H1 (cell line): ENCODE results near the gene RPUSD2. TPM values are rescaled to one million over a fixed set of nuclear protein-coding genes. Genes with fewer than 3 reads are reported as not detected.

ENCODE experiments used
- CTCF ChIA-PET: fragments of 300-600 bp; sonication (Branson Sonifier 250); formaldehyde crosslinking; loops from one replicate; lab custom pipeline; 2021; ENCODE audit not compliant: partially characterized antibody; lab: Charles Lee
- POLR2A ChIA-PET: fragments of 300-600 bp; sonication (Branson Sonifier 250); formaldehyde crosslinking; loops from one replicate; lab custom pipeline; 2021; ENCODE audit warnings: inconsistent platforms; ENCODE audit not compliant: partially characterized antibody; lab: Charles Lee
- DNase-seq, 2 experiments: peaks; one replicate each; pipeline versions ENCODE4 v3.0.0 to v3.0.0-alpha.2; 2010 to 2022; ENCODE audit warnings: low spot score in 2 of 2, low read depth in 1 of 2, mixed read lengths in 1 of 2
- FAIRE-seq: peaks from 2 replicates; lab custom pipeline; 2011; peaks lifted over from hg19 to GRCh38; lab: Jason Lieb, UNC
- H2AFZ ChIP-seq: 2 replicates; pipeline ENCODE4 v1.8.1; 2012; ENCODE audit warnings: low read length, inconsistent platforms
- H2AK5ac ChIP-seq: 2 replicates; pipeline ENCODE4 v1.6.1; 2013; ENCODE audit warnings: low read depth, low read length
- H2BK120ac ChIP-seq: replicated peaks from 2 replicates; pipeline ENCODE3; 2013; ENCODE audit warnings: low read depth, low read length, inconsistent platforms
- H2BK12ac ChIP-seq: 2 replicates; pipeline ENCODE4 v1.6.1; 2013; ENCODE audit warnings: low read depth, low read length
- H2BK15ac ChIP-seq: 2 replicates; pipeline ENCODE4 v1.6.1; 2013; ENCODE audit warnings: low read length
- H2BK20ac ChIP-seq: 2 replicates; pipeline ENCODE4 v1.6.1; 2013; ENCODE audit warnings: low read length
- H2BK5ac ChIP-seq: 2 replicates; pipeline ENCODE4 v1.6.1; 2013; ENCODE audit warnings: low read depth, low read length
- H3K14ac ChIP-seq: 2 replicates; pipeline ENCODE4 v1.6.1; 2013; ENCODE audit warnings: inconsistent platforms; ENCODE audit not compliant: insufficient read length
- H3K18ac ChIP-seq: 2 replicates; pipeline ENCODE4 v1.6.1; 2013; ENCODE audit warnings: low read length; ENCODE audit errors: extremely low read depth
- H3K23ac ChIP-seq: 2 replicates; pipeline ENCODE4 v1.6.1; 2013; ENCODE audit warnings: inconsistent platforms; ENCODE audit not compliant: insufficient read length
- H3K23me2 ChIP-seq: 2 replicates; pipeline ENCODE4 v1.6.1; 2013; ENCODE audit warnings: low read depth, low read length
- H3K27ac ChIP-seq: 2 replicates; pipeline ENCODE4 v1.6.1; 2011; ENCODE audit warnings: low read depth, low read length, inconsistent platforms
- H3K27me3 ChIP-seq, 4 experiments: replicated peaks in 1 of 4; 1 replicate in 1 of 4; 2 replicates in 3 of 4; pipeline versions ENCODE4 v1.6.1 to v1.8.1; 2011 to 2013; ENCODE audit warnings: low read length in 3 of 4, mild to moderate bottlenecking in 3 of 4, inconsistent platforms in 2 of 4, mixed read lengths in 2 of 4, moderate library complexity in 1 of 4; ENCODE audit not compliant: control insufficient read depth in 3 of 4, insufficient read depth in 3 of 4; ENCODE audit errors: extremely low read depth in 1 of 4
- H3K36me3 ChIP-seq, 4 experiments: 2 replicates each; pipeline versions ENCODE4 v1.6.1 to v1.8.1; 2011 to 2013; ENCODE audit warnings: mild to moderate bottlenecking in 4 of 4, low read length in 3 of 4, moderate library complexity in 2 of 4, control low read depth in 1 of 4, inconsistent platforms in 1 of 4; ENCODE audit not compliant: insufficient read depth in 4 of 4, control insufficient read depth in 2 of 4
- H3K4ac ChIP-seq: replicated peaks from 2 replicates; pipeline ENCODE3; 2013; ENCODE audit warnings: low read length, low read depth, mixed read lengths, inconsistent platforms; ENCODE audit not compliant: insufficient read length
- H3K4me1 ChIP-seq, 4 experiments: replicated peaks in 1 of 4; 1 replicate in 1 of 4; 2 replicates in 3 of 4; pipeline versions ENCODE4 v1.6.1 to v1.8.1; 2011 to 2013; ENCODE audit warnings: low read length in 3 of 4, inconsistent platforms in 2 of 4, mixed read lengths in 1 of 4; ENCODE audit not compliant: insufficient read depth in 4 of 4, control insufficient read depth in 3 of 4
- H3K4me2 ChIP-seq, 2 experiments: 2 replicates each; pipeline versions ENCODE4 v1.6.1 to v1.8.1; 2011 to 2013; ENCODE audit warnings: low read depth in 2 of 2, low read length in 2 of 2, control low read depth in 1 of 2, inconsistent platforms in 1 of 2, mild to moderate bottlenecking in 1 of 2; ENCODE audit not compliant: insufficient read depth in 1 of 2
- H3K4me3 ChIP-seq, 4 experiments: fragments of 200-600, 300-600 bp in 1 of 4; sonication (generic), shearing (Covaris generic), sonication (Bioruptor Twin) in 1 of 4; 2 replicates each; pipeline versions ENCODE4 v1.5.1 to v1.8.1; 2011 to 2016; ENCODE audit warnings: low read length in 4 of 4, low read depth in 3 of 4, control low read depth in 2 of 4, inconsistent platforms in 2 of 4, mild to moderate bottlenecking in 2 of 4, mixed read lengths in 1 of 4, moderate library complexity in 1 of 4; ENCODE audit not compliant: insufficient read depth in 2 of 4; ENCODE audit errors: extremely low read depth in 1 of 4
- H3K56ac ChIP-seq: replicated peaks from 2 replicates; pipeline ENCODE3; 2013; ENCODE audit warnings: low read depth, mild to moderate bottlenecking, mixed read lengths, low read length, inconsistent platforms; ENCODE audit not compliant: insufficient read length
- H3K79me1 ChIP-seq: 2 replicates; pipeline ENCODE4 v1.6.1; 2013; ENCODE audit warnings: low read depth, low read length, control low read depth
- H3K79me2 ChIP-seq, 2 experiments: 2 replicates each; pipeline versions ENCODE4 v1.6.1 to v1.8.1; 2012 to 2013; ENCODE audit warnings: low read length in 2 of 2, mild to moderate bottlenecking in 2 of 2, inconsistent platforms in 1 of 2; ENCODE audit not compliant: insufficient read depth in 2 of 2, control insufficient read depth in 1 of 2
- H3K9ac ChIP-seq, 4 experiments: replicated peaks in 1 of 4; 1 replicate in 1 of 4; 2 replicates in 3 of 4; pipeline versions ENCODE4 v1.6.1 to v1.8.1; 2011 to 2013; ENCODE audit warnings: low read depth in 3 of 4, low read length in 3 of 4, control low read depth in 2 of 4, mild to moderate bottlenecking in 2 of 4, moderate library complexity in 2 of 4, inconsistent platforms in 1 of 4; ENCODE audit errors: extremely low read depth in 1 of 4
- H3K9me3 ChIP-seq, 2 experiments: 2 replicates each; pipeline versions ENCODE4 v1.6.1 to v1.8.1; 2012 to 2013; ENCODE audit warnings: mild to moderate bottlenecking in 2 of 2, moderate library complexity in 2 of 2, control low read depth in 1 of 2, inconsistent platforms in 1 of 2, low read depth in 1 of 2, low read length in 1 of 2, mixed read lengths in 1 of 2; ENCODE audit not compliant: insufficient read depth in 2 of 2
- H4K20me1 ChIP-seq, 2 experiments: replicated peaks in 1 of 2; 2 replicates each; pipeline versions ENCODE3 to v1.8.1; 2011 to 2013; ENCODE audit warnings: inconsistent platforms in 2 of 2, low read length in 2 of 2, mild to moderate bottlenecking in 1 of 2; ENCODE audit not compliant: insufficient read depth in 2 of 2, control insufficient read depth in 1 of 2
- H4K5ac ChIP-seq: 2 replicates; pipeline ENCODE4 v1.6.1; 2013; ENCODE audit warnings: low read length, low read depth, mixed read lengths, inconsistent platforms; ENCODE audit not compliant: insufficient read length
- H4K8ac ChIP-seq: 2 replicates; pipeline ENCODE4 v1.8.0; 2013; ENCODE audit warnings: mild to moderate bottlenecking, moderate library complexity, low read length, inconsistent platforms; ENCODE audit not compliant: insufficient read depth; ENCODE audit errors: extremely low read depth
- H4K91ac ChIP-seq: replicated peaks from 2 replicates; pipeline ENCODE3; 2013; ENCODE audit warnings: low read length, mixed read lengths, inconsistent platforms; ENCODE audit not compliant: insufficient read length
- ASH2L ChIP-seq: fragments of 200-600, 300-600 bp; sonication (generic); IDR thresholded peaks from one replicate; pipeline ENCODE4 v1.7.1; 2017; ENCODE audit warnings: low read length
- BACH1 ChIP-seq: IDR thresholded peaks from 2 replicates; pipeline ENCODE4 v1.6.1; 2012; ENCODE audit warnings: low read length, improper control_type of control experiment
- POLR2AphosphoS5 ChIP-seq: IDR thresholded peaks from 2 replicates; pipeline ENCODE4 v1.6.1; 2011; ENCODE audit warnings: low read depth, low read length
- TBP ChIP-seq: IDR thresholded peaks from 2 replicates; pipeline ENCODE4 v1.6.1; 2011; ENCODE audit warnings: low read depth, low read length, improper control_type of control experiment
- WGBS, 2 experiments: shearing (Covaris generic) in 1 of 2; methylation state at CpG; one replicate each; pipeline versions ENCODE4 v1.1.6 to v1.1.7; 2013 to 2015; ENCODE audit warnings: low lambda C conversion rate in 2 of 2, mixed read lengths in 2 of 2, inconsistent platforms in 1 of 2, low coverage in 1 of 2, missing lambda C conversion rate in 1 of 2; ENCODE audit not compliant: insufficient replicate concordance in 2 of 2, insufficient coverage in 1 of 2, insufficient read length in 1 of 2; ENCODE audit errors: extremely low coverage in 1 of 2, missing lambda C conversion rate in 1 of 2; 5-methylcytosine and 5-hydroxymethylcytosine counted together
- polyA plus RNA-seq, 7 experiments: library from polyadenylated mRNA; depleted of rRNA in 3 of 7; stranded (reverse) in 5 of 7; unstranded in 2 of 7; fragments of >200 nt in 5 of 7; fragments of 200-250 nt in 2 of 7; gene quantifications; 1 replicate in 5 of 7; 2 replicates in 1 of 7; 4 replicates in 1 of 7; pipeline versions ENCODE4 v1.2.1 to v1.2.3, GENCODE V29; 2011 to 2013; ENCODE audit warnings: missing spikeins in 2 of 7, mixed read lengths in 2 of 7
- total RNA-seq: library from RNA; stranded (reverse); fragmentation: NEBNext Ultra II Directional; extraction: Animal tissue kit (Norgen Biotek cat#: 25700); gene quantifications from 2 replicates; pipeline ENCODE4 v1.2.1, GENCODE V29; 2021
- TF ChIP-seq, protein P1 (sequence below): IDR thresholded peaks from 2 replicates; pipeline ENCODE4 v1.6.1; 2012; ENCODE audit warnings: inconsistent platforms

The RPUSD2 gene
- total and polyA plus RNA-seq, 2 of the 8 experiments (the other 6 are each of a cell fraction or from before 2014, with no cell fraction given), result 14.5 to 28.5 TPM

DNA sequence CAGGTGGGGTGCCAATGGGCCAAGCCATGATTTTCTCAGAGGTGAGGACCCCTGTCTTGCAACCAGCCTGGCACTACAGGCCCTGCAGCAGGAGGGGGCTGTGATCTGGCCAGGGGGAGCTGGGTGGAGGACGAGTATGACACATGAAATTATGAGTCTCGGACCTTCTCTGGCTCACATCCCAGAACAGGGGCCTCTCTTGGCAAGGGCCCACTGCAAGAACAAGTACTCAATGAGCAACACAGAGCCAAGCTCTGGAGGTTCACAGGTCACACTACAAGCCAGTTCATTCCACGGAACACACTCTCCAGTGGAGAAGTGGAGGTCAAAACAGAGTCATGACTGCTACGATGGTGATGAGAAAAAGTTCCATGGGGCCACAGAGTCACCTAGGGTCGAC is 32.6 kb upstream of the RPUSD2 start:
- no peak for DNase-seq
- no peak overlapping the region for H2BK120ac ChIP-seq
- no peaks in the 10 kb centered on the region for H3K36me3 ChIP-seq
- no peak overlapping the region for H3K4me2 ChIP-seq
- no peak overlapping the region for H3K27ac ChIP-seq
- H3K23ac ChIP-seq, result no peak overlapping the region
- no peaks in the 10 kb centered on the region for H4K20me1 ChIP-seq
- no peaks in the 10 kb centered on the region; the same call in 1 of the 2 replicates for H3K79me1 ChIP-seq
- H4K5ac ChIP-seq, result no peak overlapping the region
- 90% methylated on average over 5 of the region's 5 CpGs; no CpG with 5 or more reads in 1 of the 2 experiments for WGBS, 2 experiments
- TF ChIP-seq ASH2L (no peak), BACH1 (no peak), POLR2AphosphoS5 (no peak), TBP (no peak)
- TF ChIP-seq, protein P1, sequence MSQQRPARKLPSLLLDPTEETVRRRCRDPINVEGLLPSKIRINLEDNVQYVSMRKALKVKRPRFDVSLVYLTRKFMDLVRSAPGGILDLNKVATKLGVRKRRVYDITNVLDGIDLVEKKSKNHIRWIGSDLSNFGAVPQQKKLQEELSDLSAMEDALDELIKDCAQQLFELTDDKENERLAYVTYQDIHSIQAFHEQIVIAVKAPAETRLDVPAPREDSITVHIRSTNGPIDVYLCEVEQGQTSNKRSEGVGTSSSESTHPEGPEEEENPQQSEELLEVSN, result no peak
- H3K9me3 ChIP-seq, result no peaks in the 10 kb centered on the region
- H2BK5ac ChIP-seq, result no peak overlapping the region
- no peak overlapping the region for H4K91ac ChIP-seq
- H2BK12ac ChIP-seq, result no peak overlapping the region
- no peak overlapping the region for H3K18ac ChIP-seq
- no peak overlapping the region for H3K9ac ChIP-seq
- H3K14ac ChIP-seq, result no peak overlapping the region
- no peak overlapping the region for H2AFZ ChIP-seq
- ChIA-PET CTCF (interaction anchor here (0.6 to 3.0 kb wide), 2 partner anchors 17 to 131 kb away, joined by 3 to 15 read pairs; partner anchors contain the start of gene IVD), POLR2A (no interaction called here)
- no peak overlapping the region for H4K8ac ChIP-seq
- H3K4me3 ChIP-seq, result no peak overlapping the region
- H3K4me1 ChIP-seq, result no peaks in the 10 kb centered on the region
- H3K23me2 ChIP-seq, result no peaks in the 10 kb centered on the region
- no peak overlapping the region for H3K4ac ChIP-seq
- H3K79me2 ChIP-seq, result no peaks in the 10 kb centered on the region
- H3K56ac ChIP-seq, result no peak overlapping the region
- H3K27me3 ChIP-seq, result no peaks in the 10 kb centered on the region
- no peak overlapping the region for H2BK15ac ChIP-seq
- no peak for FAIRE-seq
- no peak overlapping the region for H2BK20ac ChIP-seq
- H2AK5ac ChIP-seq, result no peak overlapping the region
